ENCODE measurements around the gene CPO. TPM values are rescaled to one million over a fixed set of nuclear protein-coding genes. Genes with fewer than 3 reads are reported as not detected.

The CPO gene
- total RNA-seq, 6 experiments from 2014 or later = not detected

- DNase-seq = peak; percentile 59
- Mint-ChIP-seq H3K27ac (no peak overlapping the region), H3K4me3 (no peak overlapping the region), H3K4me1 (ENCODE audit: low read depth) (peaks cover 36% of the 10 kb centered on the region), H3K9me3 (no peaks in the 10 kb centered on the region), H3K36me3 (ENCODE audit: low read depth) (no peaks in the 10 kb centered on the region), H3K27me3 (ENCODE audit: insufficient read depth) (peaks cover 7% of the 10 kb centered on the region)
- TF ChIP-seq, protein P1, sequence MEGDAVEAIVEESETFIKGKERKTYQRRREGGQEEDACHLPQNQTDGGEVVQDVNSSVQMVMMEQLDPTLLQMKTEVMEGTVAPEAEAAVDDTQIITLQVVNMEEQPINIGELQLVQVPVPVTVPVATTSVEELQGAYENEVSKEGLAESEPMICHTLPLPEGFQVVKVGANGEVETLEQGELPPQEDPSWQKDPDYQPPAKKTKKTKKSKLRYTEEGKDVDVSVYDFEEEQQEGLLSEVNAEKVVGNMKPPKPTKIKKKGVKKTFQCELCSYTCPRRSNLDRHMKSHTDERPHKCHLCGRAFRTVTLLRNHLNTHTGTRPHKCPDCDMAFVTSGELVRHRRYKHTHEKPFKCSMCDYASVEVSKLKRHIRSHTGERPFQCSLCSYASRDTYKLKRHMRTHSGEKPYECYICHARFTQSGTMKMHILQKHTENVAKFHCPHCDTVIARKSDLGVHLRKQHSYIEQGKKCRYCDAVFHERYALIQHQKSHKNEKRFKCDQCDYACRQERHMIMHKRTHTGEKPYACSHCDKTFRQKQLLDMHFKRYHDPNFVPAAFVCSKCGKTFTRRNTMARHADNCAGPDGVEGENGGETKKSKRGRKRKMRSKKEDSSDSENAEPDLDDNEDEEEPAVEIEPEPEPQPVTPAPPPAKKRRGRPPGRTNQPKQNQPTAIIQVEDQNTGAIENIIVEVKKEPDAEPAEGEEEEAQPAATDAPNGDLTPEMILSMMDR (IDR thresholded peaks at IDR 0.05) = peak; percentile 84
Measured at GRCh38 chr2:206981739-206982340, 42.5 kb downstream of the CPO start.

DNA sequence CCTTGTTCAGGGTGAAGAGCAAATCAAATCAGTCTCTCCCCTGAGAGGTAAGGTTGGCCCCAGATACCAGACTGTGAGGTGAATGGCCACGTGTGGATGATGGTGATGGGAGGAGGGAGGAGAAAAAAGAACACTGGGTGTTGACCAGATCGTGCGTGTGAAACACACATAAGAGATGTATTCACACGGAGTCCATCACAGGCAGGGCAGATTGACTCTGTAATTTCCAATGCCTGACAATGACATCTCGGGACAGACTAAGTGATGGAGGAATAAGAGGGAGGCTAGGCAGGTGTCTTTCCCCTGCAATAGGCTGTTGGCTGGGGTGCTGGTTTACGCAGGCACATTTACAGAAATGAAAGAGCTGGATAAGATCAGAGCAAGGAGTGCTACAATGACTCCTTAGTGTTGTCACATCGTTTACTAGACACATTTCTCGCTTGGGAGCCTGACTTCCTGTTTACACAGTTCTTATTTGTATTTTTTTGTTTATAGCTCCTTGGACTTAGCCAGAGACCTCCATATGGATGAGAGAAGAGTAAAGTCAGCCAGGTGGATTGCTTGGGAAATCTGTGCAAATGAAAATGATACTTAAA lies 43.1 kb downstream of the CPO start:
- DNase-seq = no peak
- Mint-ChIP-seq H3K27me3 (ENCODE audit: insufficient read depth) (peaks cover 6% of the 10 kb centered on the region), H3K4me3 (no peak overlapping the region), H3K9me3 (no peaks in the 10 kb centered on the region), H3K27ac (no peak overlapping the region), H3K36me3 (ENCODE audit: low read depth) (no peaks in the 10 kb centered on the region), H3K4me1 (ENCODE audit: low read depth) (peaks cover 36% of the 10 kb centered on the region)
- TF ChIP-seq, protein P1 (IDR thresholded peaks at IDR 0.05) = no peak

GRCh38 chr2:206983161-206983859 lies 44.0 kb downstream of the CPO start:
- Mint-ChIP-seq H3K4me3 (no peak overlapping the region), H3K4me1 (ENCODE audit: low read depth) (peaks cover 36% of the 10 kb centered on the region)

DNA sequence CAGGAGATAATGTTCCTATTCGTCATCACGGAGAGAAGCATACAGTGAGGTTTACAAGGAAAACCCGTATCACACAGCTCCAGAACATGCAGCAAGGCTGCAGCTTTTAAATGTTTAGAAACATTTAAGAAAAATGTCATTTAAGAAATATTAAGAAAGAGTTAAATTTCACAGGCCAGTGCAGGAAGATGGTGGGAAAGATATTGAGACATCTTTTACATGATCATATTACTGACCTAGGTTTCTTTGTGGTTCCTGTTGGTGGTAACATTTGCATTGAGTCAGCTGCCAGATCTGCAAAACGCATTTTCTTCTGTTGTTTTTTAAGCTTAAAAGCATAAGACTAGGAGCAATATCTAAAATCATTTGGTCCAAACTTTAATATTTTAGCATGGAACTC lies 44.9 kb downstream of the CPO start:
- TF ChIP-seq, protein P1 (IDR thresholded peaks at IDR 0.05) = no peak
- Mint-ChIP-seq H3K4me3 (no peak overlapping the region), H3K9me3 (no peaks in the 10 kb centered on the region), H3K4me1 (ENCODE audit: low read depth) (peaks cover 30% of the 10 kb centered on the region), H3K27ac (no peak overlapping the region), H3K36me3 (ENCODE audit: low read depth) (no peaks in the 10 kb centered on the region), H3K27me3 (ENCODE audit: insufficient read depth) (no peaks in the 10 kb centered on the region; the same call in 1 of the 2 replicates)
- DNase-seq = no peak

More at GRCh38 chr2:206983161-206983859, 44.0 kb downstream of the CPO start:
- TF ChIP-seq, protein P1 (IDR thresholded peaks at IDR 0.05) = no peak
- Mint-ChIP-seq H3K9me3 (no peaks in the 10 kb centered on the region), H3K27me3 (ENCODE audit: insufficient read depth) (no peaks in the 10 kb centered on the region; the same call in 1 of the 2 replicates), H3K36me3 (ENCODE audit: low read depth) (no peaks in the 10 kb centered on the region), H3K27ac (no peak overlapping the region)
- DNase-seq = no peak

DNA sequence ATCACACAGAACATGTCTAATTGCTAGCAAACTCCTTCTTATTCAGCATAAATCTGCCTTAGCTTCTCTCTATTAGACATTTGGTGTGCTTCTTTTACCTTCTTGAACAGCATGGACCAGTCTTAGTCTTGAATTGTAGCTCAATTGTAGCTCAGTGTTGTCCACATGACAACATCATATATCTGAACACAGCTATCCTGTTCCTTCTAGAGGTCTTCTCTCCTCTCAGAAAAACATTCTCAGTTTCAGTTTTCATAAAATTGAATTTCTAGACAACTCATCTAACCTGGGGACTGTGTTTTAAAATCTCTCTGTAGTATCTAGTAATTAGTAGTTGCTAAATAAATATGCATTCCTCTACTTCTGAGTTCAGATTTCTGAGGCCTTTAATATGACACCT lies 47.6 kb downstream of the CPO start:
- Mint-ChIP-seq H3K27me3 (ENCODE audit: insufficient read depth) (no peaks in the 10 kb centered on the region; the same call in 1 of the 2 replicates), H3K4me3 (no peak overlapping the region), H3K36me3 (ENCODE audit: low read depth) (no peaks in the 10 kb centered on the region), H3K4me1 (ENCODE audit: low read depth) (peaks cover 26% of the 10 kb centered on the region), H3K27ac (no peak overlapping the region), H3K9me3 (no peaks in the 10 kb centered on the region)
- TF ChIP-seq, protein P1 (IDR thresholded peaks at IDR 0.05) = no peak
- no peak for DNase-seq
